NCI-H2171 treated with DMSO at 0.1 percent for 48 hours (cell line): ENCODE measurements around the gene GP1BA.

Experiments used
- DNase-seq: peaks from one replicate; lab custom pipeline; 2025; lab: John Stamatoyannopoulos, UW

The GP1BA gene

DNA sequence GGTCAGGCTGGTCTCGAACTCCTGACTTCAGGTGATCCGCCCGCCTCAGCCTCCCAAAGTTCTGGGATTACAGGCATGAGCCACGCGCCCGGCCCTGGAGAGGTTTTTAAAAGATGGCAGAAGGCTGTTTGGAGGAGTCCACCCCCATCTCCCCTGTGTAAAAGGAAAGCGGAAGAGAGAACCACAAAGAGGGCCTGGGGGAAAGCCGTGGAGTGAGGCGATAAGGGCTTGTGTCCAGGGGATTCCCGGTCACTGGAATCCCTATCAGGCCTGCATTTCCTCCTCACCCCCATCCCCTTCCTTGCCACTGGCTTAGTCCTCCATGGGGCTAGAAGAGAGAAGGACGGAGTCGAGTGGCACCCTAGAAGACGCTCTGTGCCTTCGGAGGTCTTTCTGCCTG is at the start of gene GP1BA:
Gene GP1BA (plus strand): TSS at position 315 of the 400 bp plus-strand sequence. CDS start 328 bp downstream, outside the sequence.
- DNase-seq, result no peak

DNA sequence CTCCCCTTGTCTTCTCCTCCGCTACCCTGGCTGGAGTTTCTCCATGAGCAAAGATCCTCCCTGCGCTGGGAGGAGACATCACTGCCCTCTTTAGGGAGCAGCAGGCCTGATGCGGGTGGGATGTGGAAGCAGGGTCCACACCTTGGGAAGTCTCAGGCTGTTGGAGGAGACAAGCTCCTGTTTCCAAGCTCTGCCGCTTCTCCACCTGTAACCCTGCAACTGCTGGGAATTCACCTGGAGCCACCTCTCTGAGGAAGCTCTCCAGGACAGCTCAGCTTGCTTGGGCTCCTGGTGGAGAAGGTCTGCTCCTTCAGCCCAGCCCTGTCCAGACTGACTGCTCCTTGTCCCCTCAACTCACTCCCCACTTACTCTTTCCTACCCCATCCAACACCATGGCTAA is 47.6 kb upstream of the GP1BA start:
- DNase-seq, result no peak

DNA sequence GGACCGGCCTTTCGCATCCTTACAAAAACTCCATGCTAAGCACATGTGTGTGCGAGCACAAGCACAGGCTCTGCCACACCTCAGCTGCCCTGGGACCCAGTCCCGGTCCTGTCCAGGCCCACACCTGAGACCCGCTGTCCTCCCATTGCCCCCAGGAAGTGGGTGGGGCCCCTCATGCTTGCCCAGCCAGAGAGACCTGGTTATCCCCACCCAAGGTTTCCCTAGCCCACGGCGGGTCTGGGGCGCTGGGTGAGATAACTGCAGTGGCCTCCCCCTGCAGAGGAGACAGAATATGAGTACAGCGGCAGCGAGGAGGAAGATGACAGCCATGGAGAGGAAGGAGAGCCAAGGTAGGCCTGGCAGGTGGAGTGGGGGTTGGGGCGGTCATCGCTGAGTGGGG is 45.2 kb upstream of the GP1BA start:
- DNase-seq, result no peak

DNA sequence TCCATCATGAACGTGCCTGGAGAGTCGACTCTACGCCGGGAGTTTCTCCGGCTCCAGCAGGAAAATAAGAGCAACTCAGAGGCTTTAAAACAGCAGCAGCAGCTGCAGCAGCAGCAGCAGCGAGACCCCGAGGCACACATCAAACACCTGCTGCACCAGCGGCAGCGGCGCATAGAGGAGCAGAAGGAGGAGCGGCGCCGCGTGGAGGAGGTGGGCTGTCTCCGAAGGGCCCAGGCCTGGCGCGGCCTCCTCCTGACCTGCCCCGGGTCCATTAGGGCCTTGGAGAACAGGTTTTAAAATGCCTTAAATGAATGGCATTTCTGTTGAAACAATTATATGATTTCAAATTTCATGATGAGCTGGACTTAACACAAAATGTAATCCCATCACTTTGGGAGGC is 44.5 kb upstream of the GP1BA start:
- no peak for DNase-seq

DNA sequence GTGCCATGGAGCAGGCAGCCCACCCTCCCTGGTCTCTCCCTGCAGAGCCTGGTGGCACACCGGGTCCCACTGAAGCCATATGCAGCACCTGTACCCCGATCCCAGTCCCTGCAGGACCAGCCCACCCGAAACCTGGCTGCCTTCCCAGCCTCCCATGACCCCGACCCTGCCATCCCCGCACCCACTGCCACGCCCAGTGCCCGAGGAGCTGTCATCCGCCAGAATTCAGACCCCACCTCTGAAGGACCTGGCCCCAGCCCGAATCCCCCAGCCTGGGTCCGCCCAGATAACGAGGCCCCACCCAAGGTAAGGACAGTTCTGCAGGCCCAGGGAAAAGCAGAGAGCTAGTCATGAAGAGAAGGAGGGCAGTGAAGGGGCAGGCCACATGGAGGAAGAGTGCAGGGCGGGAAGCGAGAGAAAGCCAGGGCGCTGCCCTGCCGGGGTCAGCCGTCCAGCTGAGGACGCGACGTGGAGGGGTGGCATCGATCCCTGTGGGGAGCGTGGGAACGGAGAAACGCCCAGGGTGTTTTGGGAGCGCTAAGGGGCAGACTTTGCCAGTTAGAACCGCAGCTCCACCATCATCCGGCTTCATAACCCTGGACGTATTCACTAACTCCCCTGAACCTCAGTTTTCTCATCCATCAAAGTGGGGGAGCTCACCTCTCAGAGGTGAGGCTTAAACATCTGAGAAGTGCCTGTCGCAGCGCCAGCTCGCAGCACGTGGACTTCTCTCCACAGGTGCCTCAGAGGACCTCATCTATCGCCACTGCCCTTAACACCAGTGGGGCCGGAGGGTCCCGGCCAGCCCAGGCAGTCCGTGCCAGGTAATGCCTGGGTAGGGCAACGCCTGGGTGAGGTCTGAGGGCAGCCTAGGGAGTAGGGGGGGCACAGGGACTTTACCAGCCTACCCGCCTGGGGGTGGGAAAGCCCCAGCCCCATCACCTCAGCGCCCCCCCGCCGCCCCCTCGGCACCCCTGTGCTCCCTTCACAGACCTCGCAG is 40.4 kb upstream of the GP1BA start:
- DNase-seq, result no peak

DNA sequence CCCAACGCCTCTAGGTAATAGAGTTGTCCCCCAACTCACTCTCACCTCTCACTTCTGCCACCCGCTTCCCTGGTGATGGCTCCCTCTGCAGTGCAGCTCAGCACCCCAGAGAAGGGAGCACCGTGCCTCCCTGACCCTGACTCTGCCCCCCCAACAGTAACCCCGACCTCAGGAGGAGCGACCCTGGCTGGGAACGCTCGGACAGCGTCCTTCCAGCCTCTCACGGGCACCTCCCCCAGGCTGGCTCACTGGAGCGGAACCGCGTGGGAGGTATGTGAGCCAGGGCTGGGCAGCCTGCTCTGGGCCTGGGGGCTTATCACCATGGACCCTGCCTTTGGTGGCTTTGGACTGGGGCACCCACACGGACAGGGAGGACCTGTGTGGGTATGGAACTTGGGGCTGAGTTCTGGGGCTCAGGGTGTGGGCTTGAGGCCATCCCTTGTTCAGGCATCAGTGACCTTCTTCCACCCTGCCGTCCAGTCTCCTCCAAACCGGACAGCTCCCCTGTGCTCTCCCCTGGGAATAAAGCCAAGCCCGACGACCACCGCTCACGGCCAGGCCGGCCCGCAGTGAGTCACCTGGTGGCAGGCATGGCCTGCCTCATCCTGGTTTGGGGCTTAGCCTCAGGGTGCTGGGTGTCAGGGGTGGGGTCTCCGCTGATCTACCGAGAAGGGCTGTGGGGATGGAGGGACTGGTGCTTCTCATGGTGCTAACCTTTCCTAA is 39.4 kb upstream of the GP1BA start:
- DNase-seq, result no peak

DNA sequence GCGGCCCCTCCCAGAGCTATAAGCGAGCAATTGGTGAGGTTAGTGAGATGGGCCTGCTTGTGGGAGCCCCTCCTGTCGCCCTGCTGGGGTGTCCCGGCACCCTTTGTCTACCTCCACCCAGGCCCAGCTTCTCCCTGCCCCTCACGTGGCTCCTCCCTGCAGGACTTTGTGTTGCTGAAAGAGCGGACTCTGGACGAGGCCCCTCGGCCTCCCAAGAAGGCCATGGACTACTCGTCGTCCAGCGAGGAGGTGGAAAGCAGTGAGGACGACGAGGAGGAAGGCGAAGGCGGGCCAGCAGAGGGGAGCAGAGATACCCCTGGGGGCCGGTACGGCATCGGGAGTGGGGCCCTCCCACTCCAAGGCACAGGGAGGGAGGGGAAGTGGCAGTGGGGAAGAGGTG is 38.8 kb upstream of the GP1BA start:
- no peak for DNase-seq

DNA sequence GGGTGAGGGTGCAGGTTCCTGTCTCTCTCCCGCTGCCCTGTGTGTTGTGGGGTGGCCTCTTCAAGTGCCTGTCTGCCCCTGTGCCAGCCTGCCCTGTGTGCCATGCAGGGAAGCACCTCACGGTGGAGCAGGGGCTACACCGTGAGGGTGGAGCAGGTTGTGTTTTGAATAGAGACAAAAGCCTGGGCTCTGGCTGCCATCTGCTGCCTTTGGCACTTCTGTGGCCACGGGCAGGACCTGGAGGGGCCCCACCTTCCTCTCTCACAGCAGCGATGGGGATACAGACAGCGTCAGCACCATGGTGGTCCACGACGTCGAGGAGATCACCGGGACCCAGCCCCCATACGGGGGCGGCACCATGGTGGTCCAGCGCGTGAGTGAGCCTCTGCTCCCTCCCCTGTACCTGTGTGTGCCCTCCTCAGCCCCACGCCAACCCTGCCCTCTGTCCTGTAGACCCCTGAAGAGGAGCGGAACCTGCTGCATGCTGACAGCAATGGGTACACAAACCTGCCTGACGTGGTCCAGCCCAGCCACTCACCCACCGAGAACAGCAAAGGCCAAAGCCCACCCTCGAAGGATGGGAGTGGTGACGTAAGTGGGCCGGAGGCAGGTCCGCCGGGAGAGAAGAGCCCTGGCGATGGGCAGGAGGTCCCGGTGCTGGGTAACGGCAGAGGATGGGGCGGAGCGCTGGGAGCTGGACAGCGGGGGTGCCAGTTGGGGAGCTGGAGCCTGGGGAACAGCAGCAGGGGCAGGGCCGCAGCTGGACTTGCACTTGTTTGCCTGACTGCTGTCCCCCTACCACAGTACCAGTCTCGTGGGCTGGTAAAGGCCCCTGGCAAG is 38.1 kb upstream of the GP1BA start:
- no peak for DNase-seq

DNA sequence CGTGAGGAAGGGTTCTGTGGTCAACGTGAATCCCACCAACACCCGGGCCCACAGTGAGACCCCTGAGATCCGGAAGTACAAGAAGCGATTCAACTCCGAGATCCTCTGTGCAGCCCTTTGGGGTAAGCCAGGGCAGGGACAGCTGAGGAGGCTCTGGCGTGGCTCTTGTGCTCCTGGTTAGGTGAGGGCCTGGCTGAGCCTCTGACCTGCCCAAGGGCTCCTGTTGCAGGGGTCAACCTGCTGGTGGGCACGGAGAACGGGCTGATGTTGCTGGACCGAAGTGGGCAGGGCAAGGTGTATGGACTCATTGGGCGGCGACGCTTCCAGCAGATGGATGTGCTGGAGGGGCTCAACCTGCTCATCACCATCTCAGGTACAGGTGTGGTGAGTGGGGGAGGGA is 37.0 kb upstream of the GP1BA start:
- no peak for DNase-seq

DNA sequence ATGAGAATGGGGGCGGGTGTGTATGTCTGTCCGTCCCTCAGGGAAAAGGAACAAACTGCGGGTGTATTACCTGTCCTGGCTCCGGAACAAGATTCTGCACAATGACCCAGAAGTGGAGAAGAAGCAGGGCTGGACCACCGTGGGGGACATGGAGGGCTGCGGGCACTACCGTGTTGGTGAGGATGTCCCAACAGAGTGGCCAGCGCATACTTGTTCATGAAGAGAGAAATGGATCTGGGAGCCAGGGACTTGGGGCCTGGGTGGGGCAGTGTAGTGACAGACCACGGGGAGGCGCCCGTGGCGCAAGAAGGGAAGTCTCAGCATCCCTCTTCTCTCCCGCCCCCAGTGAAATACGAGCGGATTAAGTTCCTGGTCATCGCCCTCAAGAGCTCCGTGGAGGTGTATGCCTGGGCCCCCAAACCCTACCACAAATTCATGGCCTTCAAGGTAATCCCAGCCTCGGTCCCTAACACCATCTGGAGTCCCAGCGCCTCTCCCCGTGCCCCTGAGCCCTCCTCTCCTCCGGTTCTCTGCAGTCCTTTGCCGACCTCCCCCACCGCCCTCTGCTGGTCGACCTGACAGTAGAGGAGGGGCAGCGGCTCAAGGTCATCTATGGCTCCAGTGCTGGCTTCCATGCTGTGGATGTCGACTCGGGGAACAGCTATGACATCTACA is 36.3 kb upstream of the GP1BA start:
- DNase-seq, result no peak

DNA sequence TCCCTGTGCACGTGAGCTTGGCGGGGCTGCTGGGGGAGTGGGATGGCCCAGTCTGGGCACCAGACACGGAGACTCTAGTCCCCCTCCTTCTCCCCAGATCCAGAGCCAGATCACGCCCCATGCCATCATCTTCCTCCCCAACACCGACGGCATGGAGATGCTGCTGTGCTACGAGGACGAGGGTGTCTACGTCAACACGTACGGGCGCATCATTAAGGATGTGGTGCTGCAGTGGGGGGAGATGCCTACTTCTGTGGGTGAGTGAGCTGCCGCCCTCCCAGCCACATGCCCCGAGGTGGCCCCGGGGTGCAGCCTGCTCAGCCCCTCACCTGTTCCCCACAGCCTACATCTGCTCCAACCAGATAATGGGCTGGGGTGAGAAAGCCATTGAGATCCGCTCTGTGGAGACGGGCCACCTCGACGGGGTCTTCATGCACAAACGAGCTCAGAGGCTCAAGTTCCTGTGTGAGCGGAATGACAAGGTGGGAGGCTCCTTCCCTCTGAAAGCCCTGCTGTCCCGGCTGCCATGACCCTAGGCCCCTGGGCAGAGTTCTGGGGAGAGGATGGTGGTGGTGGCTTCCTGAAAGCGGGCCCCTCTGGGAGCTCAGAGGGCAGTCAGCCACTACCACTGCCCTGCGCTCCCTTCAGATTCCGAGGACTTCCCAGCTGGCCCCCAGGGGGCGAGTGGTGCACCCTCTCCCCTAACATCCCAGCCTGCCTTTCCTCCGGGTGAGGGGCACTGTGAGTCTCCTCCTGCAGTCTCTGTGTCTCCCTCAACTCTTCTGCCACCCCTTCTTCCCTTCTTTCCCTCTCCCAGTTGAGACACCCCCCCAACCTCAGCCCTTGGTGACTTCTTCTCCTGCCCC is 35.5 kb upstream of the GP1BA start:
- no peak for DNase-seq

DNA sequence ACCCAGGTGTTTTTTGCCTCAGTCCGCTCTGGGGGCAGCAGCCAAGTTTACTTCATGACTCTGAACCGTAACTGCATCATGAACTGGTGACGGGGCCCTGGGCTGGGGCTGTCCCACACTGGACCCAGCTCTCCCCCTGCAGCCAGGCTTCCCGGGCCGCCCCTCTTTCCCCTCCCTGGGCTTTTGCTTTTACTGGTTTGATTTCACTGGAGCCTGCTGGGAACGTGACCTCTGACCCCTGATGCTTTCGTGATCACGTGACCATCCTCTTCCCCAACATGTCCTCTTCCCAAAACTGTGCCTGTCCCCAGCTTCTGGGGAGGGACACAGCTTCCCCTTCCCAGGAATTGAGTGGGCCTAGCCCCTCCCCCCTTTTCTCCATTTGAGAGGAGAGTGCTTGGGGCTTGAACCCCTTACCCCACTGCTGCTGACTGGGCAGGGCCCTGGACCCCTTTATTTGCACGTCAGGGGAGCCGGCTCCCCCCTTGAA is 34.8 kb upstream of the GP1BA start:
- no peak for DNase-seq

DNA sequence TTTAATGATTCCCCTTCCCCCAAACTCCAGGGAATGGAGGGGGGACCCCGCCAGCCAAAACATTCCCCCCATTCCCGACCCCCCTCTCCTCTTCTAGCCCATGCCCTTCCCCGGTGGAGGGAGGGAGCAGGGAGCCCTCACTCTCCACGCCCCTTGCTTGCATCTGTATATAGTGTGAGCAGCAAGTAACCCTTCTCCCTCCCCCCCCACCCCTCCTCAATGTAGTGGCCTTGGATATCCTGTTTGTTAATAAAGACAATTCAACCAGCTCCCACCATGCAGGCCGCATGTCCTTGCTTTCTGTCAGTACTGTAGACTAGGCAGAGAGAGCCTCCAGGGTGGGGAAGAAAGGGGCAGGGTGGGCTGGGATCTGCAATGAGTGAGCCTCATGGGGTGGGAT is 34.3 kb upstream of the GP1BA start:
- DNase-seq, result no peak

DNA sequence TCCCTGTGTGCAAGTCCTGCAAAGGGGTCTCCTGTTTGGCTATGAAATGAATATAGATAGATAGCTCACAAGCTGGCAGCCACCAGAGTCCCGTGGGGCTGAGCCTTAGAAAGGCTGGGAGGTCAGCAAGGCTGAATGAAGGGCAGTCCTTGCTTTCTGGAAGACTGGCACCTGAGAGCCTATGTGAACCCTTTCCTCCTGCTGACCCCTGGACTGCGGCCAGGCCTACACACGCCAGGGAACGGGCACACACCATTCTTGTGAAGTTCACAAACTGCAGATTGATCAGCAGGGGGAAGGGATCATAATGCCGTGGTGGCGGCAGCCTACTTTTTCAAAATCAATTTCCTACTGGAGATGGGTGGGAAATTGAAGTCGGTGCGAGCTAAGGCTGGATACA is 33.7 kb upstream of the GP1BA start:
- no peak for DNase-seq

DNA sequence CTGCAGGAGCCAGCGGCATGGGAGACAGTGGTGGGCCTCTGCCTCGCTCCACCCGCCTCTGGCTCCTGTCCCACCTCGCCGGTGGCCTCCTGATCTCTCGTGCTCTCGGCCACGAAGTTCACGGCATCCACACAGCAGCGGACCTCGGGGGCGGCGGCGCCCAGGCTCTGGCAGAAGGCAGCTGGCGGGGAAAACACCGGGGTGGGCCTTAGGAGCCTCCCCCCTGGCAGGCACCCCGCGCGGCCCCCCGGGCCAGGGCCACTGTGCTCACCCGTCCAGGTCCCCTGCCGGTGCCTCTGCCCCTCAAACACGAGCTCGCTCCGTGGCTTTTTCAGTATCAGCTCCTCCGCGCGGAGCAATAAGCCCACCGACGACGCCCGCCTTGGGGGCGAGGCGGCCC is 33.1 kb upstream of the GP1BA start:
- no peak for DNase-seq

DNA sequence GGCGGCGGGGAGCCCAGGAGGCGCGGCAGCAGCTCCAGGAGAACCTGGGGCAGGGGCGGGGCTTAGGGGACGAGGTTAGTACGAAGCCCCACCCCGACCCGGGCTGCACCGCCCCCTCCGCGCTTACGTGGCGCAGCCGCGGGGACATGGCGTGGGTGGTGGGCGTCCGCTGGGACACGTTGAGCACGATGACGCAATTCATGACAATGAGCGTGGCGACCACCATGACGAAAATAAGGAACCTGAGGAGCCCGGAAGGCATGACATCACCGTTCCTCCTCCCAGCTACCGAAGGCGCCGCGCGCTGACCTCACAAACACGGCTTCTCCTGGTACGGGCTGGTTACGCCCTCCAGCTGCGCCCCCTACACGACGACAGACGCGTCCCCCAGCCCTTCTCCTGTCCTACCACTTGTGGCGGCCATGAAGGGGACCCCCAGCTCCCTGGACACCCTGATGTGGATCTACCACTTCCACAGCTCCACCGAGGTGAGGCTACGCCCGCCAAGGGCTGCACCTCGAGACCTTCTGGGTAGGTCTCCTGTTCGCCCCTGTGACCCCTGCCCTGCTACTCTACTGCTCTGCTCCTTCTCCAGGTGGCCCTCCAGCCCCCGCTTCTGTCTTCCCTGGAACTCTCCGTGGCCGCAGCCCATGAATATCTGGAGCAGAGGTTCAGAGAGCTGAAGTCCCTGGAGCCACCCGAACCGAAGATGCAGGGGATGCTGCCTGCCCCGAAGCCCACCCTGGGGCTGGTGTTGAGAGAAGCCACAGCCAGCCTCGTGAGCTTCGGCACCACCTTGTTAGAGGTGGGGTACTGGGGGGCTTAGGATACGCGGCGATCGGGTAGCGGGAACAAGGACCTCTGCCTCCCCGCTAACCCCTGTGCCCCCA is 32.5 kb upstream of the GP1BA start, which contains the start of gene C17orf107:
Gene C17orf107 (plus strand): TSS at position 196 of the 890 bp plus-strand sequence. CDS start 227 bp downstream, at position 423.
- DNase-seq, result peak; percentile 29

DNA sequence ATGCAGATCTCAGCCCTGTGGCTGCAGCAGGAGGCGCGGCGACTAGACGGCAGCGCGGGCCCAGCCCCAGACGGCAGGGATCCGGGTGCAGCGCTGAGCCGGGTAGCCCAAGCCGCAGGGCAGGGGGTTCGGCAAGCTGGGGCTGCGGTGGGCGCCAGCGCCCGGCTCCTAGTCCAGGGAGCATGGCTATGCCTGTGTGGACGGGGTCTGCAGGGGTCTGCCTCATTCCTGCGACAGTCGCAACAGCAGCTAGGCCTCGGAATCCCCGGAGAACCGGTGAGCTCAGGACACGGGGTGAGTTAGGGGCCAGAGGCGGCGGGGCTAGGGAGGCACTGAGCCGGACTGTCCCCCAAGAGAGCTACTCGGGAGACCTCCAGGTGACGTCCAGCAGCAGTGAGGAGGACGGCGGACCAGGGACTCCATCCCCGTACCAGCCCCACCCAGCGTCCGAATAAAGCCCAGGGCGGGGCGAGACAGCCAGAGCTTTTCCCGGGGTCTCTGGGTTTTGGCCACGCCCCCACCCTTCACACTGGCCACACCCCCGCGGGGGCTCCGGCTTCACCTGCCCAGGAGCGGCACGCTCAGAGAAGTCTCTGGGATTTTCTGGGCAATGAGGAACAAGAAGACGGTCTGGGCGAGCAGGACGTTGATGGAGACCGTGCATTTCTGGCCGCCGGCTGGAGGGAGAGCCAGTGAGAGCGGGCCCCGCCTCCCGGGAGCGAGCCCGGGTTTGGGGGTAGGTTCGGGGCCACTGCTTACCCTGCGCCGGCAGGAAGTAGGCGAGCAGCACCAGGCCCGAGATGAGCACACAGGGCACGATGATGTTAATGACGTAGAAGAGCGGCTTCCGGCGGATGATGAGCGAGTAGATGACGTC is 31.6 kb upstream of the GP1BA start:
- no peak for DNase-seq

DNA sequence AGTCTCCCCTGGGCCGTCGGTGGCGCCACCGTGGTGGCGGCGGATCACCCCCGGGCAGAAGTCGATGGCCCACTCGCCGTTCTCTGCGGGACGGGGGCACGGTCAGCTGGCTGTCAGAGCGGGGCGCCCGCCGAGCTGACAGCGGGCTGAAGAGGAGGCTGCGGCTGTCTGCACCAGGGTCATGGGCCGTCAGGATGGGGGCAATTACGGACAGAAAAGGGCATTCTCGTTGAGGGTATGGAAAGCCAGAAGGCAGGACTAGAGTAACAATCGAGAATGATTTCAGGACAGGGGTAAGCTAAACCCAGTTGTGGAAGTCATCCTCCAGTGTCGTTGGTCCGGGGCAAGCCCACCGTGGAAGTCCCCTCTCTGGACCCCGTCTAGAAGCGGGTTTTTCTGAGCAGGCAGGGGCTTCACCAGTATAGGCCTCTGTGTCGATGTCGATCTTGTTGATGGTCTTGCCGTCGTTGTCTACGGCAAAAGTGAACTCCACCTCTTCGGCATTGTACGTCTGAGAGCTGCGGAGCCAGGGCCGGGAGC is 30.9 kb upstream of the GP1BA start:
- no peak for DNase-seq
